Heart right ventricle (tissue), 16 donors: ENCODE measurements around the gene HOXC13. TPM values are rescaled to one million over a fixed set of nuclear protein-coding genes. Genes with fewer than 3 reads are reported as not detected.

Experiments
- ATAC-seq, 8 donors: fragments of 200-7000 bp; cut with Tn5 transposase; one replicate each; pipeline ENCODE4 v1.9.1; 2020; ENCODE audit warnings: mild to moderate bottlenecking in 8 of 8, moderate library complexity in 8 of 8, moderate number of reproducible peaks in 1 of 8
- DNase-seq, 2 donors: peaks; one replicate each; pipeline ENCODE4 v3.0.0-alpha.2; 2020
- H3K27ac ChIP-seq, 10 donors: fragments of 200-600 bp; sonication (generic) in 2 of 10; one replicate each; pipeline versions ENCODE4 v1.5.0 to v1.8.0; 2020 to 2022; ENCODE audit warnings: mild to moderate bottlenecking in 3 of 10
- H3K27me3 ChIP-seq, 7 donors: fragments of 200-600 bp; one replicate each; pipeline ENCODE4 v1.8.0; 2021 to 2022; ENCODE audit warnings: mild to moderate bottlenecking in 2 of 7
- H3K36me3 ChIP-seq, 9 donors: fragments of 200-600 bp; sonication (generic) in 1 of 9; one replicate each; pipeline versions ENCODE4 v1.5.0 to v1.8.0; 2020 to 2022; ENCODE audit warnings: mild to moderate bottlenecking in 2 of 9
- H3K4me1 ChIP-seq, 9 donors: fragments of 200-600 bp; sonication (generic) in 1 of 9; one replicate each; pipeline versions ENCODE4 v1.5.0 to v1.8.0; 2020 to 2022; ENCODE audit warnings: mild to moderate bottlenecking in 4 of 9
- H3K4me3 ChIP-seq, 10 donors: fragments of 200-600 bp; sonication (generic) in 2 of 10; one replicate each; pipeline versions ENCODE4 v1.5.0 to v1.8.0; 2020 to 2022; ENCODE audit warnings: mild to moderate bottlenecking in 7 of 10, moderate library complexity in 2 of 10
- H3K9me3 ChIP-seq, 11 donors: fragments of 200-600 bp in 10 of 11; sonication (generic) in 2 of 11; one replicate each; pipeline versions ENCODE4 v1.5.0 to v1.8.0; 2013 to 2022; ENCODE audit warnings: mild to moderate bottlenecking in 2 of 11, control low read depth in 1 of 11, moderate library complexity in 1 of 11
- WGBS, 2 donors: extraction: QIAGEN DNeasy Blood & Tissue Kit; methylation state at CpG; one replicate each; pipeline ENCODE4 v1.1.7; 2013; ENCODE audit warnings: inconsistent platforms in 1 of 2; 5-methylcytosine and 5-hydroxymethylcytosine counted together
- intact Hi-C, 10 donors: fragments of 100-400 bp; cut with DNase I; formaldehyde crosslinking; loops; one replicate each; pipeline versions ENCODE4 v1.11.1 to v1.14.2; 2022
- polyA plus RNA-seq, 2 donors: library from polyadenylated mRNA; stranded (reverse); fragments of 200-250 nt; gene quantifications; one replicate each; pipeline ENCODE4 v1.2.3, GENCODE V29; 2013
- total RNA-seq, 10 donors: library from RNA; stranded (reverse); fragmentation: NEBNext Ultra II Directional in 3 of 10; extraction: Animal tissue kit (Norgen Biotek cat#: 25700) in 3 of 10; gene quantifications; one replicate each; pipeline versions ENCODE4 v1.2.1 to v1.2.4, GENCODE V29; 2021 to 2023
- TF ChIP-seq, protein P1 (sequence below), 9 donors: fragments of 200-600 bp; sonication (generic) in 2 of 9; IDR thresholded peaks; one replicate each; pipeline versions ENCODE4 v1.5.0 to v1.8.0; 2021 to 2022; ENCODE audit warnings: antibody characterized with exemption in 9 of 9, mild to moderate bottlenecking in 5 of 9, moderate library complexity in 1 of 9
- donor health status: Arrhythmogenic right ventricular cardiomyopathy.
- donor health status: ischemic (EF 13 %, LVEDD 7.1; RV severe dilation, severe dysfunction).
- donor health status: healthy with polysubstance abuse.
- donor health status: DM: no; HTN: yes; CAD: no.
- donor health status: DM: no; HTN: no; CAD: no.
- donor health status: ischemic (EF 25% LVEDD 6.9; RV normal size, moderate dysfunction).
- donor health status: ischemic (EF 25% LVEDD 5.7; RV mildly dilated, moderate dysfunction).
- donor health status: healthy.
- donor health status: DM: yes; HTN: yes; CAD: no.
- donor health status: Ischemic cardiomyopathy.
- donor health status: ischemic (EF 35%, LVEDD 5.7; RV mildly dilated, moderate dysfunction).
- donor health status: nonischemic (EF 11% LVEDD 7.7; RV severe dilation, severe dysfunction).
- donor health status: DM: yes; HTN: yes; CAD: no.
- donor health status: PGD.
- donor health status: ischemic (EF 29% LVEDD 5.4; RV normal size, mild dysfunction).
- donor health status: nonischemic (EF 23%, LVEDD 6.1; RV moderate dilation, normal function).

HOXC13 gene
- total and polyA plus RNA-seq, 12 donors = not detected

GRCh38 chr12:53972152-53972702, 33.6 kb downstream of the HOXC13 start:
- 23 to 25% methylated on average over 9 of the region's 9 CpGs for WGBS, 2 donors
- H3K27me3 ChIP-seq = peaks cover 77 to 100% (median 100%) of the 10 kb centered on the region in 7 donors
- H3K4me3 ChIP-seq = no peak overlapping the region
- TF ChIP-seq, protein P1, sequence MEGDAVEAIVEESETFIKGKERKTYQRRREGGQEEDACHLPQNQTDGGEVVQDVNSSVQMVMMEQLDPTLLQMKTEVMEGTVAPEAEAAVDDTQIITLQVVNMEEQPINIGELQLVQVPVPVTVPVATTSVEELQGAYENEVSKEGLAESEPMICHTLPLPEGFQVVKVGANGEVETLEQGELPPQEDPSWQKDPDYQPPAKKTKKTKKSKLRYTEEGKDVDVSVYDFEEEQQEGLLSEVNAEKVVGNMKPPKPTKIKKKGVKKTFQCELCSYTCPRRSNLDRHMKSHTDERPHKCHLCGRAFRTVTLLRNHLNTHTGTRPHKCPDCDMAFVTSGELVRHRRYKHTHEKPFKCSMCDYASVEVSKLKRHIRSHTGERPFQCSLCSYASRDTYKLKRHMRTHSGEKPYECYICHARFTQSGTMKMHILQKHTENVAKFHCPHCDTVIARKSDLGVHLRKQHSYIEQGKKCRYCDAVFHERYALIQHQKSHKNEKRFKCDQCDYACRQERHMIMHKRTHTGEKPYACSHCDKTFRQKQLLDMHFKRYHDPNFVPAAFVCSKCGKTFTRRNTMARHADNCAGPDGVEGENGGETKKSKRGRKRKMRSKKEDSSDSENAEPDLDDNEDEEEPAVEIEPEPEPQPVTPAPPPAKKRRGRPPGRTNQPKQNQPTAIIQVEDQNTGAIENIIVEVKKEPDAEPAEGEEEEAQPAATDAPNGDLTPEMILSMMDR (IDR thresholded peaks at IDR 0.05) = no peak
- intact Hi-C loops = no loop called here
- H3K36me3 ChIP-seq = no peaks in the 10 kb centered on the region
- DNase-seq (no peak), ATAC-seq (no peak)
- no peaks in the 10 kb centered on the region for H3K9me3 ChIP-seq
- no peak overlapping the region for H3K27ac ChIP-seq
- H3K4me1 ChIP-seq = peaks cover 2 to 28% (median 16%) of the 10 kb centered on the region in 9 donors

GRCh38 chr12:53972722-53973235, 34.1 kb downstream of the HOXC13 start, which contains the start of gene HOXC11:
HOXC11 (plus strand) TSS chr12:53973126; CDS start chr12:53973242, 116 bp downstream.
- Histone ChIP-seq H3K36me3 (no peaks in the 10 kb centered on the region), H3K4me1 (peaks cover 2 to 28% (median 16%) of the 10 kb centered on the region in 9 donors), H3K9me3 (no peaks in the 10 kb centered on the region), H3K4me3 (peak within 1 kb of the TSS in 3 of 10 donors; percentile 2 to 37 (median 12)), H3K27me3 (peaks cover 77 to 100% (median 100%) of the 10 kb centered on the region in 7 donors), H3K27ac (no peak within 1 kb of the TSS)
- DNase-seq = no peak
- TF ChIP-seq, protein P1 (IDR thresholded peaks at IDR 0.05) = no peak
- ATAC-seq = no peak
- intact Hi-C loops = no loop called here
- 5 to 7% methylated on average over 21 of the region's 21 CpGs for WGBS, 2 donors

- TF ChIP-seq, protein P1 (IDR thresholded peaks at IDR 0.05) = no peak
- Histone ChIP-seq H3K27me3 (peaks cover 80 to 100% (median 100%) of the 10 kb centered on the region in 7 donors), H3K4me1 (peaks cover 2 to 28% (median 16%) of the 10 kb centered on the region in 9 donors), H3K4me3 (peak overlapping the region in 3 of 10 donors; percentile 2 to 37 (median 12)), H3K27ac (no peak overlapping the region), H3K9me3 (no peaks in the 10 kb centered on the region), H3K36me3 (no peaks in the 10 kb centered on the region)
- WGBS, 2 donors = 1 to 2% methylated on average over 71 of the region's 71 CpGs
- DNase-seq = no peak
- peak in 1 of 8 donors; percentile 38 for ATAC-seq
- intact Hi-C loops = no loop called here
Observed at GRCh38 chr12:53973236-53974042, 34.8 kb downstream of the HOXC13 start.
